Measurements from ENCODE around the gene ZNF749. TPM values are rescaled to one million over a fixed set of nuclear protein-coding genes. Genes with fewer than 3 reads are reported as not detected.
A peak's percentile ranks its signal among the peaks of the same experiment; 100 is the strongest.

The ZNF749 gene
- total and polyA plus RNA-seq, 2 of the 8 experiments (the other 6 are each of a cell fraction or from before 2014, with no cell fraction given) = 15.2 to 24.4 TPM

GRCh38 chr19:57406516-57407123 lies 28.5 kb upstream of the ZNF749 start:
- H3K36me3 ChIP-seq (ENCODE audit: control insufficient read depth in 2 of 4, insufficient read depth in 4 of 4, low read length in 3 of 4) = no peaks in the 10 kb centered on the region
- H3K18ac ChIP-seq (ENCODE audit: extremely low read depth, low read length) = no peak overlapping the region
- H4K20me1 ChIP-seq (replicated peaks in 1 of 2; ENCODE audit: control insufficient read depth in 1 of 2, insufficient read depth in 2 of 2, low read length in 2 of 2) = peaks cover 0 to under 1% of the 10 kb centered on the region in 2 experiments
- H3K4ac ChIP-seq (replicated peaks; ENCODE audit: insufficient read length, low read depth, low read length) = no peak overlapping the region
- no peak overlapping the region for H3K4me3 ChIP-seq (ENCODE audit: extremely low read depth in 1 of 4, insufficient read depth in 2 of 4, low read depth in 3 of 4, low read length in 4 of 4)
- peaks cover 0 to 5% of the 10 kb centered on the region in 2 experiments; a peak in 2 of 4 replicates for H3K79me2 ChIP-seq (ENCODE audit: control insufficient read depth in 1 of 2, insufficient read depth in 2 of 2, low read length in 2 of 2)
- H3K23me2 ChIP-seq (ENCODE audit: low read depth, low read length) = peaks cover 4% of the 10 kb centered on the region; the same call in 1 of the 2 replicates
- no peaks in the 10 kb centered on the region; the same call in 1 of the 2 replicates for H3K79me1 ChIP-seq (ENCODE audit: low read depth, low read length)
- no peak overlapping the region for H4K91ac ChIP-seq (replicated peaks; ENCODE audit: insufficient read length, low read length)
- CTCF ChIA-PET (ENCODE audit: partially characterized antibody) = interaction anchor here (0.6 to 2.3 kb wide), 26 partner anchors 8 to 862 kb away, joined by 3 to 10 read pairs (median 3); partner anchors contain the start of genes ZNF419, ZNF548, ZNF749 and ZNF772
- no peak overlapping the region for H2BK12ac ChIP-seq (ENCODE audit: low read depth, low read length)
- H3K27me3 ChIP-seq (replicated peaks in 1 of 4; ENCODE audit: control insufficient read depth in 3 of 4, extremely low read depth in 1 of 4, insufficient read depth in 3 of 4, low read length in 3 of 4) = no peaks in the 10 kb centered on the region; a peak in 1 of 7 replicates
- H3K9me3 ChIP-seq (ENCODE audit: insufficient read depth in 2 of 2, low read depth in 1 of 2, low read length in 1 of 2) = no peaks in the 10 kb centered on the region
- peak overlapping the region in 1 of 2 experiments; percentile 14; a peak in 1 of 4 replicates for H3K4me2 ChIP-seq (ENCODE audit: insufficient read depth in 1 of 2, low read depth in 2 of 2, low read length in 2 of 2)
- no peak overlapping the region for H2BK5ac ChIP-seq (ENCODE audit: low read depth, low read length)
- DNase-seq (ENCODE audit: low read depth in 1 of 2, low spot score in 2 of 2) (peak; percentile 44 to 88), FAIRE-seq (peak; percentile 83)
- peak overlapping the region; percentile 99 for H2AFZ ChIP-seq (ENCODE audit: low read length)
- no peak overlapping the region for H2AK5ac ChIP-seq (ENCODE audit: low read depth, low read length)
- WGBS, 2 experiments (ENCODE audit: extremely low coverage in 1 of 2, insufficient coverage in 1 of 2, insufficient read length in 1 of 2, insufficient replicate concordance in 2 of 2, low coverage in 1 of 2, low lambda C conversion rate in 2 of 2, missing lambda C conversion rate in 1 of 2) = 20% methylated on average over 8 of the region's 8 CpGs; no CpG with 5 or more reads in 1 of the 2 experiments
- H3K27ac ChIP-seq (ENCODE audit: low read depth, low read length) = no peak overlapping the region
- H3K14ac ChIP-seq (ENCODE audit: insufficient read length) = no peak overlapping the region
- no peak overlapping the region for H3K23ac ChIP-seq (ENCODE audit: insufficient read length)
- H4K5ac ChIP-seq (ENCODE audit: insufficient read length, low read depth, low read length) = no peak overlapping the region
- H2BK120ac ChIP-seq (replicated peaks; ENCODE audit: low read depth, low read length) = no peak overlapping the region
- H3K4me1 ChIP-seq (replicated peaks in 1 of 4; ENCODE audit: control insufficient read depth in 3 of 4, insufficient read depth in 4 of 4, low read length in 3 of 4) = peaks cover 0 to 3% (median 0%) of the 10 kb centered on the region in 4 experiments; a peak in 1 of 7 replicates
- H3K56ac ChIP-seq (replicated peaks; ENCODE audit: insufficient read length, low read depth, low read length) = no peak overlapping the region
- H2BK20ac ChIP-seq (ENCODE audit: low read length) = no peak overlapping the region
- H2BK15ac ChIP-seq (ENCODE audit: low read length) = no peak overlapping the region
- POLR2A ChIA-PET (ENCODE audit: partially characterized antibody) = interaction anchor here (1.5 kb wide), 1 partner anchor 29 kb away, joined by 13 read pairs; the partner anchor contains the start of gene ZNF749
- no peak overlapping the region for H3K9ac ChIP-seq (replicated peaks in 1 of 4; ENCODE audit: extremely low read depth in 1 of 4, low read depth in 3 of 4, low read length in 3 of 4)
- H4K8ac ChIP-seq (ENCODE audit: extremely low read depth, insufficient read depth, low read length) = no peak overlapping the region
- TF ChIP-seq TBP (IDR thresholded peaks at IDR 0.05; ENCODE audit: low read depth, low read length) = 0 out of 2 replicates have a peak, but pooled peaks have one; percentile 16
- TF ChIP-seq CEBPB (IDR thresholded peaks at IDR 0.05; ENCODE audit: low read depth, low read length) = peak; percentile 97
- TF ChIP-seq, protein P1, sequence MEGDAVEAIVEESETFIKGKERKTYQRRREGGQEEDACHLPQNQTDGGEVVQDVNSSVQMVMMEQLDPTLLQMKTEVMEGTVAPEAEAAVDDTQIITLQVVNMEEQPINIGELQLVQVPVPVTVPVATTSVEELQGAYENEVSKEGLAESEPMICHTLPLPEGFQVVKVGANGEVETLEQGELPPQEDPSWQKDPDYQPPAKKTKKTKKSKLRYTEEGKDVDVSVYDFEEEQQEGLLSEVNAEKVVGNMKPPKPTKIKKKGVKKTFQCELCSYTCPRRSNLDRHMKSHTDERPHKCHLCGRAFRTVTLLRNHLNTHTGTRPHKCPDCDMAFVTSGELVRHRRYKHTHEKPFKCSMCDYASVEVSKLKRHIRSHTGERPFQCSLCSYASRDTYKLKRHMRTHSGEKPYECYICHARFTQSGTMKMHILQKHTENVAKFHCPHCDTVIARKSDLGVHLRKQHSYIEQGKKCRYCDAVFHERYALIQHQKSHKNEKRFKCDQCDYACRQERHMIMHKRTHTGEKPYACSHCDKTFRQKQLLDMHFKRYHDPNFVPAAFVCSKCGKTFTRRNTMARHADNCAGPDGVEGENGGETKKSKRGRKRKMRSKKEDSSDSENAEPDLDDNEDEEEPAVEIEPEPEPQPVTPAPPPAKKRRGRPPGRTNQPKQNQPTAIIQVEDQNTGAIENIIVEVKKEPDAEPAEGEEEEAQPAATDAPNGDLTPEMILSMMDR (IDR thresholded peaks at IDR 0.05; ENCODE audit: control extremely low read depth in 1 of 3, insufficient read depth in 1 of 3, low read depth in 1 of 3, low read length in 3 of 3) = peak; percentile 91 to 96 (median 93)
- TF ChIP-seq ATF2 (IDR thresholded peaks at IDR 0.05; ENCODE audit: low read length) = no peak
- TF ChIP-seq SIN3A (conservative IDR thresholded peaks at IDR 0.05 in 1 of 2, IDR thresholded peaks at IDR 0.05 in 1 of 2; ENCODE audit: low read depth in 1 of 2, low read length in 2 of 2) = 0 out of 4 replicates have a peak, but pooled peaks of 1 of the 2 experiments have one; percentile 39
- peak; percentile 93 to 96 for TF ChIP-seq RAD21 (IDR thresholded peaks at IDR 0.05 in 1 of 2, conservative IDR thresholded peaks at IDR 0.05 in 1 of 2; ENCODE audit: low read depth in 2 of 2, low read length in 2 of 2)
